ENCODE measurements around the gene CAPG. TPM values are rescaled to one million over a fixed set of nuclear protein-coding genes. Genes with fewer than 3 reads are reported as not detected.
A peak's percentile ranks its signal among the peaks of the same experiment; 100 is the strongest.

The CAPG gene
- total RNA-seq, 1 donor from 2014 or later, result 419 TPM

DNA sequence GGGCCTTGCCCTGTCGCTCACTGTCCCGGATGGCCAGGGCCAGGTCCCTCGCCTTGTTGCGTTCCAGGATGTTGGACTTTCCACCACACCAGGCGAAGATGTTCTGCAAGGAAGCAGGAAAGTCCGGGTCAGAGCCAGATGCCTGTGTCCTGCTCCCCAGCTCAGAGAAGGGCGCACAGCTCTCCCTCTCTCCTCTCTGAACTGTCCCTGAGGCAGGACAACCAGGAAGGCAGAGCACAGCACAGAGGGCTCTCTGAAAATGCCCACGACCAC, 11.0 kb downstream of the CAPG start:
- ATAC-seq, result no peak
- intact Hi-C loops (cut with DNase I), result no loop called here
- DNase-seq, result peak; percentile 54
- H3K36me3 ChIP-seq, result peaks cover 27% of the 10 kb centered on the region
- H3K4me3 ChIP-seq, result no peak overlapping the region
- TF ChIP-seq, protein P1, sequence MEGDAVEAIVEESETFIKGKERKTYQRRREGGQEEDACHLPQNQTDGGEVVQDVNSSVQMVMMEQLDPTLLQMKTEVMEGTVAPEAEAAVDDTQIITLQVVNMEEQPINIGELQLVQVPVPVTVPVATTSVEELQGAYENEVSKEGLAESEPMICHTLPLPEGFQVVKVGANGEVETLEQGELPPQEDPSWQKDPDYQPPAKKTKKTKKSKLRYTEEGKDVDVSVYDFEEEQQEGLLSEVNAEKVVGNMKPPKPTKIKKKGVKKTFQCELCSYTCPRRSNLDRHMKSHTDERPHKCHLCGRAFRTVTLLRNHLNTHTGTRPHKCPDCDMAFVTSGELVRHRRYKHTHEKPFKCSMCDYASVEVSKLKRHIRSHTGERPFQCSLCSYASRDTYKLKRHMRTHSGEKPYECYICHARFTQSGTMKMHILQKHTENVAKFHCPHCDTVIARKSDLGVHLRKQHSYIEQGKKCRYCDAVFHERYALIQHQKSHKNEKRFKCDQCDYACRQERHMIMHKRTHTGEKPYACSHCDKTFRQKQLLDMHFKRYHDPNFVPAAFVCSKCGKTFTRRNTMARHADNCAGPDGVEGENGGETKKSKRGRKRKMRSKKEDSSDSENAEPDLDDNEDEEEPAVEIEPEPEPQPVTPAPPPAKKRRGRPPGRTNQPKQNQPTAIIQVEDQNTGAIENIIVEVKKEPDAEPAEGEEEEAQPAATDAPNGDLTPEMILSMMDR (IDR thresholded peaks at IDR 0.05), result no peak
- H3K4me1 ChIP-seq, result peaks cover 11% of the 10 kb centered on the region
- H3K9me3 ChIP-seq, result peaks cover 6% of the 10 kb centered on the region
- H3K27me3 ChIP-seq, result no peaks in the 10 kb centered on the region
- H3K27ac ChIP-seq, result no peak overlapping the region

DNA sequence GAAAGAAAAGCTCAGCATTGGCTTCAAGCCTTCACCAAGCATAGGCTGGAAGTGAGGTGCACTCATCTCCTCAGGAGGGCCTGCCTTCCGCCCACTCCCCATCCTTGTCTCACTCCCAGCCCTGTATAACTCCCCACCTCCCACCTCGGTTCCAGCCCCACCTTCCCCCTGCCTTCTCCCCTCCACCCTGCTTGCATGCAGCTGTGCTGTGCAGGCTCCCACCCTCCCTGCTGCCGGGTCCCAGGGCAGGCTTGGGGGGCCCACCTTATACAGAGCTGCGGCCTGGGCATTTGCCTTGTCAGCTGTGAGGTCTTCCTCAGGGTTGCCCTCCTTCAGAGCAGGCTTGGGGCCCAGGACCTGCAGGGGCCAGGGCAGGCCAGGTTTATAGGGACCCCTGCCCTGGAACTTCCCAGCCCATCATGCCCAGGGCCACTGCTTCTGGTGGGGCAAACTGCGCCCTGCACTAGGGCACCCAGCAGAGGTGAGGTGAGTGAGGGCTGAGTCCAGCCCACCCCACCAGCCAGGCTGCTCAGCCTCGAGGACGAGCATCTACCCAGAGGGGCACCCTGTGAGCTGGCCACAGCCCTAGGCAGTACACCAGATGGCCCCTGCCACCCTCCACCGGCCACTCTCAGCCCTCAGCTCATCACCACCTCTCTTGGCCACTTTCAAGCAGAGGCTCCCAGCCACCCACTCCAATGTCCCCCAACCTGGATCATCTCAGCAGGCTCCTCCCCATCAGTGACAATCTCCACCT, 11.6 kb downstream of the CAPG start:
- intact Hi-C loops (cut with DNase I), result no loop called here
- H3K4me3 ChIP-seq, result no peak overlapping the region
- peaks cover 28% of the 10 kb centered on the region for H3K36me3 ChIP-seq
- TF ChIP-seq, protein P1 (IDR thresholded peaks at IDR 0.05), result no peak
- no peaks in the 10 kb centered on the region for H3K27me3 ChIP-seq
- DNase-seq (peak; percentile 58), ATAC-seq (no peak)
- peaks cover 3% of the 10 kb centered on the region for H3K9me3 ChIP-seq
- peaks cover 11% of the 10 kb centered on the region for H3K4me1 ChIP-seq
- no peak overlapping the region for H3K27ac ChIP-seq

DNA sequence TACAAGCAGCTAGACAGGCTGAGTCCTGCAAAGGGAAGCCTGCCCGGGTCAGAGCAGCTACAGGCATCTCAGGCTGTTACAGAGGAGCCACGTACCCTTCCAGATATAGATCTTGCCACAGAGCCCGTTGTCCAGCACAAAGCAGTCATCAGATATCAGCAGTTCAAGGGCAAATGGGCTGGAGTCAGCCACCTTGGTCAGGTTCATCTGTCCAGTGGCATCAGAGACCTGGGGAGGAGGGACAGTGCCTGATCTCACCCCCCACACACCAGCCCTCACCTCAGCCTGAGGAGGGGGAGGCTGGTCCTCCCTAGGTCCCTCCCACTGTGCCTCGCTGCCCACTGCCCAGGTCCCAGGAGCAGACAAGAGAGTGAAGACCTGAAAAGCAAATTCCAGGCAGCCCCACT, 12.2 kb downstream of the CAPG start:
- TF ChIP-seq, protein P1 (IDR thresholded peaks at IDR 0.05), result no peak
- intact Hi-C loops (cut with DNase I), result no loop called here
- Histone ChIP-seq H3K4me1 (peaks cover 11% of the 10 kb centered on the region), H3K27me3 (no peaks in the 10 kb centered on the region), H3K4me3 (no peak overlapping the region), H3K36me3 (peaks cover 28% of the 10 kb centered on the region), H3K9me3 (no peaks in the 10 kb centered on the region), H3K27ac (no peak overlapping the region)
- DNase-seq, result peak; percentile 29
- ATAC-seq, result peak; percentile 6

DNA sequence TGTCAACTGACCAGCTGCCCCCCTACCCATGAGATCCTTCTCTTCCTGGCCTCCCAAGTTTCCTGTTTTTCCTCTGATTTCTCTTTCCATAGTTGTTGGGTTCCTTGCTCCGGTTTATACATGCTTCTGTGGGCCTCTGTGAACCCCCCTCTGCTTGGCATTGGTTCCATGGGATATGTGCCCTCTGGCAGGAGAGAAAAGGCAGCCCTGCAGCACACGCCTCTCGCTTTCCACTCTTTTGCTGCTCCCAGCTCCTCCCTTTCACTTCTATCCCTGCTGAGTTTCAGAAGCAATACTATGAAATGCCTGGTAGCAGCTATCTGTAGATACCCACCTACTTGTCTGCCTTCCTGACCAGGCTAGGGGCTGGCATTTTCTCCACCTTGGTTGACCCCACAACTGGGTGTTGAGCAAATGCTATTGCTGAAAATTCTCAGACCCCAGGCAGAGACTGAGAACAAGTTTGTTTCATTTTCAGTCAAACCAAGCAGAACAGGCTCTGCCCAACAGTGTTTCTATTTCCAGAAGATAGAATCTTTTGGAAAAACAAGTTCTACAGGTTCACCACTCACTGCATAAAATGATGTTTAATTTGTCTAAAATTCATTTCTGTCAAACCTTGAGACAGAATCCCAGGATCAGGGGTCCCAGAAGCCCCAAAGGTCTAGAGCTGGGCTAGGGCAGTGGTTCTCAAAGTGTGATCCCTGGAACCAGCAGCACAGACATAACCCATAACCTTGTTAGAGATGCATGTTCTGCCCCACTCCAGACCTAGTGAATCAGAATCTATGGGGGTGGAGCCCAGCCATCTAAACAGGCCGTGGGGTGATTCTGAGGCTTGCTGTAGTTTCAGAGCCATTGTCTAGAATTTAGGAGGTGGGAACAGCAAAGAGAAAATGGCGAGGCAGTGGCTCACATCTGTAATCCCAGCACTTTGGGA, 13.4 kb downstream of the CAPG start:
- peaks cover 31% of the 10 kb centered on the region for H3K36me3 ChIP-seq
- no peaks in the 10 kb centered on the region for H3K27me3 ChIP-seq
- H3K4me3 ChIP-seq, result no peak overlapping the region
- TF ChIP-seq, protein P1 (IDR thresholded peaks at IDR 0.05), result no peak
- DNase-seq (peak; percentile 40), ATAC-seq (no peak)
- peaks cover 11% of the 10 kb centered on the region for H3K4me1 ChIP-seq
- intact Hi-C loops (cut with DNase I), result no loop called here
- H3K9me3 ChIP-seq, result no peaks in the 10 kb centered on the region
- peak overlapping the region; percentile 65 for H3K27ac ChIP-seq

DNA sequence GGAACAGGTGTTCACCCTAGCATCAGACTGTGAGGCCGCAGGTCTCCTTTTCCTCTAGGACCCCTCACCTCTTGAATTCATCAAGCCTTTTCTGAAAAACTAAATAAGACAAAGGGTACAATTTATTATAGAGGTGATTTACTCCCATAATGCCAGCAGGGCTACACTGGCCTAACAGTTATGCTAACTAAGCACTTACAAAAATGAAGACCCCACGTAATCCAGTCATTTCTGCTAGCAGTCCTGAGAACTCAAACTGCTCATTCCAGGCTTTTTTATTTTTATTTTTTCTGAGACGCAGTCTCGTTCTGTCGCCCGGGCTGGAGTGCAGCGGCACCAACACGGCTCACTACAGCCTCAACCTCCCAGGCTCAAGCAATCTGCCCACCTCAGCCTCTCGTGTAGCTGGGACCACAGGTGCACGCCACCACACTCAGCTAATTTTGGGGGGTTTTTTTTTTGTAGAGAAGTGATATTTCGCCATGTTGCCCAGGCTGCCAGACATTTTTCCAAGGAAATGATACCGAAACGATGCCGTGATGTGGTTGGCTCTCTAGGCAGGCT, 14.2 kb downstream of the CAPG start:
- no peak overlapping the region for H3K4me3 ChIP-seq
- peaks cover 11% of the 10 kb centered on the region for H3K4me1 ChIP-seq
- ATAC-seq, result no peak
- DNase-seq, result no peak
- intact Hi-C loops (cut with DNase I), result no loop called here
- peak overlapping the region; percentile 65 for H3K27ac ChIP-seq
- H3K9me3 ChIP-seq, result no peaks in the 10 kb centered on the region
- no peaks in the 10 kb centered on the region for H3K27me3 ChIP-seq
- TF ChIP-seq, protein P1 (IDR thresholded peaks at IDR 0.05), result no peak
- H3K36me3 ChIP-seq, result peaks cover 38% of the 10 kb centered on the region

Data from upper lobe of right lung (tissue), 1 donor.